Measurements from ENCODE around the gene TSPAN2.

TSPAN2 gene

GRCh38 chr1:115113766-115114165 lies 24.5 kb upstream of the TSPAN2 start:
- no peak overlapping the region for H3K4me3 ChIP-seq (ENCODE audit: low read length)
- no peaks in the 10 kb centered on the region for H3K9me3 ChIP-seq (replicated peaks; ENCODE audit: low read length)
- no peak overlapping the region for H3K9ac ChIP-seq (ENCODE audit: low read depth, low read length)
- peaks cover 17% of the 10 kb centered on the region for H3K4me1 ChIP-seq (ENCODE audit: control insufficient read depth, insufficient read depth, low read length)
- H3K4me2 ChIP-seq (ENCODE audit: low read length), result no peak overlapping the region
- no peaks in the 10 kb centered on the region for H3K36me3 ChIP-seq (ENCODE audit: insufficient read depth, low read length)
- no peaks in the 10 kb centered on the region for H3K27me3 ChIP-seq (ENCODE audit: control insufficient read depth, insufficient read depth, low read length)

- Histone ChIP-seq H3K4me2 (ENCODE audit: low read length) (peak overlapping the region; percentile 56), H3K36me3 (ENCODE audit: insufficient read depth, low read length) (no peaks in the 10 kb centered on the region), H3K4me1 (ENCODE audit: control insufficient read depth, insufficient read depth, low read length) (peaks cover 17% of the 10 kb centered on the region), H3K4me3 (ENCODE audit: low read length) (no peak overlapping the region), H3K9ac (ENCODE audit: low read depth, low read length) (no peak overlapping the region), H3K9me3 (replicated peaks; ENCODE audit: low read length) (no peaks in the 10 kb centered on the region), H3K27me3 (ENCODE audit: control insufficient read depth, insufficient read depth, low read length) (no peaks in the 10 kb centered on the region)
Measured at GRCh38 chr1:115112496-115113375, 23.4 kb upstream of the TSPAN2 start.

- H3K27me3 ChIP-seq (ENCODE audit: control insufficient read depth, insufficient read depth, low read length), result no peaks in the 10 kb centered on the region
- no peaks in the 10 kb centered on the region for H3K4me1 ChIP-seq (ENCODE audit: control insufficient read depth, insufficient read depth, low read length)
- no peaks in the 10 kb centered on the region for H3K9me3 ChIP-seq (replicated peaks; ENCODE audit: low read length)
- no peak overlapping the region for H3K4me2 ChIP-seq (ENCODE audit: low read length)
- no peaks in the 10 kb centered on the region for H3K36me3 ChIP-seq (ENCODE audit: insufficient read depth, low read length)
- H3K4me3 ChIP-seq (ENCODE audit: low read length), result no peak overlapping the region
- no peak overlapping the region for H3K9ac ChIP-seq (ENCODE audit: low read depth, low read length)
Measured at GRCh38 chr1:115107516-115108260, 18.4 kb upstream of the TSPAN2 start.

- no peaks in the 10 kb centered on the region for H3K9me3 ChIP-seq (replicated peaks; ENCODE audit: low read length)
- no peaks in the 10 kb centered on the region for H3K27me3 ChIP-seq (ENCODE audit: control insufficient read depth, insufficient read depth, low read length)
- no peaks in the 10 kb centered on the region for H3K36me3 ChIP-seq (ENCODE audit: insufficient read depth, low read length)
- H3K4me1 ChIP-seq (ENCODE audit: control insufficient read depth, insufficient read depth, low read length), result no peaks in the 10 kb centered on the region
- no peak overlapping the region for H3K4me2 ChIP-seq (ENCODE audit: low read length)
- no peak overlapping the region for H3K9ac ChIP-seq (ENCODE audit: low read depth, low read length)
- no peak overlapping the region for H3K4me3 ChIP-seq (ENCODE audit: low read length)
Measured at GRCh38 chr1:115105831-115106230, 16.5 kb upstream of the TSPAN2 start.

GRCh38 chr1:115099693-115100050 lies 10.4 kb upstream of the TSPAN2 start:
- peaks cover 18% of the 10 kb centered on the region for H3K4me1 ChIP-seq (ENCODE audit: control insufficient read depth, insufficient read depth, low read length)
- H3K27me3 ChIP-seq (ENCODE audit: control insufficient read depth, insufficient read depth, low read length), result no peaks in the 10 kb centered on the region
- H3K4me3 ChIP-seq (ENCODE audit: low read length), result peak overlapping the region; percentile 61
- H3K9me3 ChIP-seq (replicated peaks; ENCODE audit: low read length), result no peaks in the 10 kb centered on the region
- peak overlapping the region; percentile 84 for H3K4me2 ChIP-seq (ENCODE audit: low read length)
- peak overlapping the region; percentile 72 for H3K9ac ChIP-seq (ENCODE audit: low read depth, low read length)
- no peaks in the 10 kb centered on the region for H3K36me3 ChIP-seq (ENCODE audit: insufficient read depth, low read length)

GRCh38 chr1:115098979-115099692 lies 9.8 kb upstream of the TSPAN2 start:
- Histone ChIP-seq H3K4me1 (ENCODE audit: control insufficient read depth, insufficient read depth, low read length) (peaks cover 18% of the 10 kb centered on the region), H3K9ac (ENCODE audit: low read depth, low read length) (peak overlapping the region; percentile 72), H3K9me3 (replicated peaks; ENCODE audit: low read length) (no peaks in the 10 kb centered on the region), H3K4me2 (ENCODE audit: low read length) (peak overlapping the region; percentile 84), H3K27me3 (ENCODE audit: control insufficient read depth, insufficient read depth, low read length) (no peaks in the 10 kb centered on the region), H3K36me3 (ENCODE audit: insufficient read depth, low read length) (no peaks in the 10 kb centered on the region), H3K4me3 (ENCODE audit: low read length) (peak overlapping the region; percentile 61)

GRCh38 chr1:115092175-115092574 lies 2.9 kb upstream of the TSPAN2 start:
- H3K4me2 ChIP-seq (ENCODE audit: low read length), result no peak overlapping the region
- no peak overlapping the region for H3K4me3 ChIP-seq (ENCODE audit: low read length)
- H3K4me1 ChIP-seq (ENCODE audit: control insufficient read depth, insufficient read depth, low read length), result peaks cover 14% of the 10 kb centered on the region
- no peaks in the 10 kb centered on the region for H3K9me3 ChIP-seq (replicated peaks; ENCODE audit: low read length)
- H3K36me3 ChIP-seq (ENCODE audit: insufficient read depth, low read length), result no peaks in the 10 kb centered on the region
- H3K9ac ChIP-seq (ENCODE audit: low read depth, low read length), result no peak overlapping the region
- peaks cover 6% of the 10 kb centered on the region for H3K27me3 ChIP-seq (ENCODE audit: control insufficient read depth, insufficient read depth, low read length)

- Histone ChIP-seq H3K36me3 (ENCODE audit: insufficient read depth, low read length) (no peaks in the 10 kb centered on the region), H3K9me3 (replicated peaks; ENCODE audit: low read length) (no peaks in the 10 kb centered on the region), H3K4me1 (ENCODE audit: control insufficient read depth, insufficient read depth, low read length) (peaks cover 14% of the 10 kb centered on the region), H3K4me2 (ENCODE audit: low read length) (no peak overlapping the region), H3K9ac (ENCODE audit: low read depth, low read length) (no peak overlapping the region), H3K4me3 (ENCODE audit: low read length) (no peak overlapping the region), H3K27me3 (ENCODE audit: control insufficient read depth, insufficient read depth, low read length) (peaks cover 6% of the 10 kb centered on the region)
Measured at GRCh38 chr1:115091572-115091971, 2.3 kb upstream of the TSPAN2 start.

- H3K4me1 ChIP-seq (ENCODE audit: control insufficient read depth, insufficient read depth, low read length), result peaks cover 14% of the 10 kb centered on the region
- H3K4me2 ChIP-seq (ENCODE audit: low read length), result no peak overlapping the region
- H3K36me3 ChIP-seq (ENCODE audit: insufficient read depth, low read length), result no peaks in the 10 kb centered on the region
- no peak overlapping the region for H3K9ac ChIP-seq (ENCODE audit: low read depth, low read length)
- H3K27me3 ChIP-seq (ENCODE audit: control insufficient read depth, insufficient read depth, low read length), result peaks cover 11% of the 10 kb centered on the region
- no peaks in the 10 kb centered on the region for H3K9me3 ChIP-seq (replicated peaks; ENCODE audit: low read length)
- H3K4me3 ChIP-seq (ENCODE audit: low read length), result no peak overlapping the region
Measured at GRCh38 chr1:115090956-115091355, 1.7 kb upstream of the TSPAN2 start.

GRCh38 chr1:115090540-115090939 lies 1.2 kb upstream of the TSPAN2 start:
- H3K27me3 ChIP-seq (ENCODE audit: control insufficient read depth, insufficient read depth, low read length), result peaks cover 11% of the 10 kb centered on the region
- H3K4me1 ChIP-seq (ENCODE audit: control insufficient read depth, insufficient read depth, low read length), result peaks cover 14% of the 10 kb centered on the region
- H3K9me3 ChIP-seq (replicated peaks; ENCODE audit: low read length), result no peaks in the 10 kb centered on the region
- H3K36me3 ChIP-seq (ENCODE audit: insufficient read depth, low read length), result no peaks in the 10 kb centered on the region
- H3K4me3 ChIP-seq (ENCODE audit: low read length), result no peak overlapping the region
- H3K9ac ChIP-seq (ENCODE audit: low read depth, low read length), result no peak overlapping the region
- peak overlapping the region; percentile 96 for H3K4me2 ChIP-seq (ENCODE audit: low read length)

GRCh38 chr1:115090186-115090490 lies 835 bp upstream of the TSPAN2 start:
- H3K4me1 ChIP-seq (ENCODE audit: control insufficient read depth, insufficient read depth, low read length), result peaks cover 14% of the 10 kb centered on the region
- H3K9me3 ChIP-seq (replicated peaks; ENCODE audit: low read length), result no peaks in the 10 kb centered on the region
- H3K27me3 ChIP-seq (ENCODE audit: control insufficient read depth, insufficient read depth, low read length), result peaks cover 11% of the 10 kb centered on the region
- H3K4me2 ChIP-seq (ENCODE audit: low read length), result peak overlapping the region; percentile 96
- H3K9ac ChIP-seq (ENCODE audit: low read depth, low read length), result peak overlapping the region; percentile 60
- H3K36me3 ChIP-seq (ENCODE audit: insufficient read depth, low read length), result no peaks in the 10 kb centered on the region
- peak overlapping the region; percentile 71 for H3K4me3 ChIP-seq (ENCODE audit: low read length)
